ENCODE measurements around the gene ZNF451.

ZNF451 gene

GRCh38 chr6:57147955-57148858, 58.2 kb downstream of the ZNF451 start:
- no peak for DNase-seq

GRCh38 chr6:57158658-57159057, 68.7 kb downstream of the ZNF451 start:
- DNase-seq: no peak

GRCh38 chr6:57159127-57159526, 69.1 kb downstream of the ZNF451 start:
- DNase-seq: no peak

GRCh38 chr6:57162028-57162427, 72.0 kb downstream of the ZNF451 start:
- DNase-seq: no peak

GRCh38 chr6:57162516-57162915, 72.5 kb downstream of the ZNF451 start:
- no peak for DNase-seq

GRCh38 chr6:57163956-57164355, 74.0 kb downstream of the ZNF451 start:
- no peak for DNase-seq

GRCh38 chr6:57165080-57165479, 75.1 kb downstream of the ZNF451 start:
- no peak for DNase-seq

GRCh38 chr6:57172136-57173055, 82.4 kb downstream of the ZNF451 start, which contains the start of gene BAG2:
TSS of gene BAG2 (plus strand) at chr6:57172326. CDS start at chr6:57172698, 372 bp downstream.
- DNase-seq: peak; percentile 97

GRCh38 chr6:57173056-57173885, 83.3 kb downstream of the ZNF451 start:
- no peak for DNase-seq

- no peak for DNase-seq
Measured at GRCh38 chr6:57173886-57174510, 84.0 kb downstream of the ZNF451 start.

- no peak for DNase-seq
Measured at GRCh38 chr6:57174511-57174907, 84.5 kb downstream of the ZNF451 start.

GRCh38 chr6:57177545-57178265, 87.7 kb downstream of the ZNF451 start:
- DNase-seq: no peak

- no peak for DNase-seq
Measured at GRCh38 chr6:57180596-57180995, 90.6 kb downstream of the ZNF451 start.

- no peak for DNase-seq
Measured at GRCh38 chr6:57182017-57182432, 92.0 kb downstream of the ZNF451 start.

- DNase-seq: no peak
Measured at GRCh38 chr6:57183336-57183735, 93.3 kb downstream of the ZNF451 start.

GRCh38 chr6:57190140-57190539, 100.2 kb downstream of the ZNF451 start:
- DNase-seq: no peak

- no peak for DNase-seq
Measured at GRCh38 chr6:57193177-57193576, 103.2 kb downstream of the ZNF451 start.

GRCh38 chr6:57195457-57195856, 105.5 kb downstream of the ZNF451 start:
- DNase-seq: no peak

GRCh38 chr6:57198926-57199636, 109.1 kb downstream of the ZNF451 start:
- DNase-seq: no peak

- DNase-seq: no peak
Measured at GRCh38 chr6:57201718-57202117, 111.7 kb downstream of the ZNF451 start.

Measured in right kidney (tissue), 1 donor.